Measurements from ENCODE around the gene MED4.

The MED4 gene

DNA sequence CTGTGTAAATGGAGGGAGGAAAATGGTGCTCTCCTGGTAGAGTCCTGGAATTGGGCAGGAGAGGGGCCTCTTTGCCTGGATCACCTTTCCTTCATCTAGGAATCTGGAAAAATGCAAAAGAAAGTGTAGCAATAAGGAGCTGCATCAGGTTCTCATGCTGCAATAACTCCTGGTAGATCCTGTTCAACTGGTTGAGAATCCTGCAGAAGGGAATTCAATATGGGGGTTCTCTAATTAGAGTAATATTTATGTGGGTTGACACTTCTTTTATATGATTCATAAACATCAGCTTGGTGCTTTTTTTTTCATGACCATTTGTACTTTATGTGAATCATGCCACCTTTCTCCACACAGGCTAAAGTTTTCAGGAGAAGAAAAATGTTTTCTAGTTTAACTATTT, 66.8 kb downstream of the MED4 start:
- no peak for DNase-seq
